HG02798 (cell line): ENCODE results near the gene PRSS1.
"Not testable (repeated sequence)": the region's sequence is repeated elsewhere in the genome, so short reads cannot be mapped to it uniquely, and the experiment has no call there.

ENCODE experiments used
- ATAC-seq: cut with Tn5 transposase; IDR thresholded peaks from one replicate; pipeline ENCODE4 v1.9.1; 2021; ENCODE audit warnings: mild to moderate bottlenecking; ENCODE audit not compliant: unreplicated experiment, poor library complexity

The PRSS1 gene

GRCh38 chr7:142745745-142746144, 3.5 kb upstream of the PRSS1 start:
- ATAC-seq, result no peak

- no peak for ATAC-seq
Observed at GRCh38 chr7:142746264-142746663, 3.0 kb upstream of the PRSS1 start.

GRCh38 chr7:142748410-142748809, 862 bp upstream of the PRSS1 start:
- ATAC-seq, result not testable (repeated sequence)

GRCh38 chr7:142750321-142750938, 1.2 kb downstream of the PRSS1 start:
- ATAC-seq, result no peak

DNA sequence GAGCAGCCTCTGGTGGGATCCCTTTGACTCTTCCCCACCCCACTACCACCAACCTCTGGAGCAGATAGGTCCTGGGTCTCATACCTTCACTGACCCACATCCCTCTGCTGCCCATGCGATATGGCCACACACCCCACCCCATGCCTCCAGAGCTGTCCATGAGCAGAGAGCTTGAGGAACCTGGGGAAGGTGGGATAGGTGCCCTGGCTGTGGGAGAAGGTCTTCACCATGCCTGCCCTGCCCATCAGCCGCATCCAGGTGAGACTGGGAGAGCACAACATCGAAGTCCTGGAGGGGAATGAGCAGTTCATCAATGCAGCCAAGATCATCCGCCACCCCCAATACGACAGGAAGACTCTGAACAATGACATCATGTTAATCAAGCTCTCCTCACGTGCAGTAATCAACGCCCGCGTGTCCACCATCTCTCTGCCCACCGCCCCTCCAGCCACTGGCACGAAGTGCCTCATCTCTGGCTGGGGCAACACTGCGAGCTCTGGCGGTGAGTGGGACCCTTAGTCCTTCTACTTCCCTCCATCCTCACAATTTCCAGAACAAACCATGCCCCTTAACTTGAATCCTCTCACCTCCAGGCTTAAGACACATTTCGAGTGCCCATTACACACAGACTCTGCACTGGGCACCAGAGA, 2.4 kb downstream of the PRSS1 start:
- not testable (repeated sequence) for ATAC-seq

DNA sequence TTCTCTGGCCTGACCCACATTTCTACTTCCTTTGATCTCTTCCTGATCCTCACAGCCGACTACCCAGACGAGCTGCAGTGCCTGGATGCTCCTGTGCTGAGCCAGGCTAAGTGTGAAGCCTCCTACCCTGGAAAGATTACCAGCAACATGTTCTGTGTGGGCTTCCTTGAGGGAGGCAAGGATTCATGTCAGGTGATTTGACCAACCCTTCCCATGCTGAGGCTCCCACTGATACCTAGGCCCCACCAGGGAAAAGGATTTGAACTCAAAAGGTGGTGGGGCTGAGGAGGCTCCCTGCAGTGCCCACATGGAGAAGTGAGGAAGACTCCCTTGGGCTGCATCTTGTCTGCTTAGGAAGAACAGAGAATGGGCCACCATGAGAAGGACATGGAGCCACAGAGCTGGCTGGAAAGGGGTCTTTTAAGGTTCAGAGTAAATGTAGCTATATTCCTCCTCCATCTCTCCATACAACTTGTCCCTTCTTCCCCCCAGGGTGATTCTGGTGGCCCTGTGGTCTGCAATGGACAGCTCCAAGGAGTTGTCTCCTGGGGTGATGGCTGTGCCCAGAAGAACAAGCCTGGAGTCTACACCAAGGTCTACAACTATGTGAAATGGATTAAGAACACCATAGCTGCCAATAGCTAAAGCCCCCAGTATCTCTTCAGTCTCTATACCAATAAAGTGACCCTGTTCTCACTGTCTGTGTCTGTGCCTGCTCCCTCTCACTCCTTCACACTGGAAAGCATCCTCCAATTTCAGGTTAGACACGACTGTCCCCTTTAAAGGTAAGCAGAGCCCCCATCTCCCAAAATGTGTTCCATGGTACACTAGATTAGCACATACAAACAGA, 3.3 kb downstream of the PRSS1 start:
- no peak for ATAC-seq

GRCh38 chr7:142753366-142753765, 4.1 kb downstream of the PRSS1 start:
- ATAC-seq, result no peak

- not testable (repeated sequence) for ATAC-seq
Observed at GRCh38 chr7:142753925-142754491, 4.7 kb downstream of the PRSS1 start.

- no peak for ATAC-seq
Observed at GRCh38 chr7:142754681-142755575, 5.7 kb downstream of the PRSS1 start.

GRCh38 chr7:142758312-142758711, 9.0 kb downstream of the PRSS1 start:
- not testable (repeated sequence) for ATAC-seq

- no peak for ATAC-seq
Observed at GRCh38 chr7:142759433-142759832, 10.2 kb downstream of the PRSS1 start.

DNA sequence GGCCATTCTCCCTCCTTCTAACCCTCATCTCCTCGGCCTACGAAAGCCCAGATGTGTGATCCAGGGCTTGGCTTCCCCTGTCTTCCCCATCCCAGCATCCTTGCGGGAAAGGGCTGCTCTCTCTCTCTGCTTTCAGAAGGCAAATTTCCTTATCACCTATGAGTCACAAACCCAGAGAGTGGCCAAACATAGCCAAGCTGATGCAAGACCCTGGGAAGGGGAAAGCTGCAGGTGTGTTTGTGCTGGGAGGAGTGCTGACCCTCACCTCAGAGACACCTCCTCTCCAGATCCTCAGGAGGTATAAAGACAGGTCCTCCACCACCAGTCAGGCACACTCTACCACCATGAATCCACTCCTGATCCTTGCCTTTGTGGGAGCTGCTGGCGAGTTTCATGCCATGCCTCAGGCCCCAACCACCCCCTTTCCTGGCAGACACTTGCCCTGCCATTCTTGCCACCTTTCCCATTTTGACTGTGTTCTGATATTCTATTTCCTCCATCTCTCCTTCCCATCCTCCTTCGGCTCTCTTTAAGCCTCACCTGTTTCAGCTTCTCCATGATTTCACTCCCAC, 10.9 kb downstream of the PRSS1 start:
- ATAC-seq, result no peak

DNA sequence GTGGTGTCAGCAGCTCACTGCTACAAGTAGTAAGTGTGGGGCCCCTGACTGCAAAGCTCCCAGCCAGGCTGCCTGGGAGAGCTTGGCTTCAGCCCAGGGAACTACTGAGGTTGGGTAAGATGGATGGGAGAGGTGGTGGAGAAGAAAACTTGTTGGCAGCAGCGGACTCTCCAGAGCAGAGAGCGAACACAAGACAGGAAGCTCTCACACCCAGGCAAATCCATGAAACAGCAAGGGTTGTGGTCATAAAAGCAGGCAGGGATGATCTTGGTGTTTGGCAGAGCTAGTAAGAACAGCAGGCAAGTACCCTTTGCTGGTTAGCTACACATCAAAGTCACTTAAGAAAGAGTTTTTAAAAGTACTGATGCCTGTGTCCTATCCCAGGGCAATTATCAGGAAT, 12.3 kb downstream of the PRSS1 start:
- ATAC-seq, result not testable (repeated sequence)

- no peak for ATAC-seq
Observed at GRCh38 chr7:142762104-142762503, 12.8 kb downstream of the PRSS1 start.

DNA sequence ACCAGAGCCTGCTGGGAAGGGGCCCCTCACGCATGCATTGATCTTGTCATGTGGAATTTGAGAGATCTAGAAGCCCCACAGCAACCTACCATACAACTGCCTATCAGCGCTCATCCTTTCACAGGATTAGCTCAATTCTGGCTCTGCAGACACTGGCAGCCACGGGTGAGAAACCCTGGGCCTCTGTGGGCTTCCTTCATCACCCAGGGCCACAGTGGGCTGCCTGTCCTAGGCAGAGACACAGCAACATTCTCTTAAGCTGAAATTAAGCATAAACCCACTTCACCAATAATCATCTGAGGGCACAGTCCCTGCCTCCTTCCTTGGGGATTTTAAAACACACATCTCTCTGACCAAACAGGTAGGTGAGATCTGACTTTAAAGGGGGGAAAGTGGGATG, 18.2 kb downstream of the PRSS1 start:
- ATAC-seq, result no peak

DNA sequence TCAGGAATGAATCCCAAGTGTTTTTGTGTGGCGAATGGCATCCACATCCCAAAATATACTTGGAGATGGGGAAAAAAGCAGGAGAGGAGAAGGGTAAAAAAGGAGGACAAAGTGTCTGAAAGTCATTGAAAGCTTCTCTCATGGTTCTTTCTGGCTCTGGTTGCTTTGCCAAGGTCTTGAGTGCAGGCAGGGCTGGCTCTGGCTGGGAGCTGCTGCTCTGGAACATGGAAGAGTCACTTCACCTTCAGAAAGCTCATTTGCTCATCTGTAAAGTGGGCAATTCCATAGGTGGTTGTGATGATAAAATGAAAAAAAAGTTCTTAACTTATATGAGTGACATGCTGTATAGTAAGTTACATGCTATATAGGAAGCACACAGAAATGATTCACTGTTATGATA, 18.6 kb downstream of the PRSS1 start:
- ATAC-seq, result no peak

DNA sequence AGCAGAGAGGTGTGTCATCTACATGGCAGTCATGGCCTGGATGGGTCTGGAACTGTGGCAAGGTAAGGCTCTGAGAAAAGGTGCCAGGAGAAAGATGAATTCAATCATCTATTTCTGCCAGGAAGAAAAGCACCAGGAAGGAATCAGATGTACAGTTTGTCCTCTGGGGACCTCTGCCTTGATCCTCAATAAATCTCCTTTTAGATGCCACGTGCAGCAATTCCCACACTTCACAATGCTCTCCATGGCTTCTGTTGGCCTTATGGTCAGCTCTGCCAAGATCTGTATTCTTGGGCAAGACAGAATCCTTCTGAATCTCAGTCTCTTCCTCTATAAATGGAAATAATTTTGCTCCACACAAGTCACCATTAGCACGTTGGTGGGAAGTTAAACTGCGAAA, 19.6 kb downstream of the PRSS1 start:
- not testable (repeated sequence) for ATAC-seq

GRCh38 chr7:142770661-142771352, 21.5 kb downstream of the PRSS1 start, which contains the start of gene PRSS2:
Gene PRSS2 (plus strand): TSS chr7:142770970. CDS start chr7:142770983, 13 bp downstream.
- peak; percentile 16 for ATAC-seq

DNA sequence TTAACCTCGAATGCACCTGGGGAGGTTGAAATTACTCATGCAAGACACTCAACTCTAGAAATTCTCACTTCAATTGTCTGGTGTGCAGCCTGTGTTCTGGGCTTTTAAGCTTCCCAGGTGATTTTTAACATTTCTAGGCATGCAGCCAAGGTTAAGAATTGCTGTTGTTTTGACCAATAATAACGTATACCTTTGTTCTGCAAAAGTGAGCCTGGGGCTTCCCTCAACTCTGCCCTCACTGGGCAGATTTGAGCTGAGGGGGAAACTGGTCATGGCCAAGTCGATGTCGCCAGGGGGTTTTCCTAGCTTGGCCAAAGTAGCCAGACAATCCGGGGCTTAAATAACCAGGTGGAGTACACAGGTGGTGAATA, 22.1 kb downstream of the PRSS1 start:
- ATAC-seq, result peak; percentile 82
